Activated naive CD8-positive, alpha-beta T cell treated with anti-CD3 and anti-CD28 coated beads, Interleukin-2, amount 50 U/mL, for 16 hours (primary cell): Measurements from ENCODE around the gene KPTN.

ENCODE experiments used
- DNase-seq: peaks from one replicate; pipeline ENCODE4 v3.0.0-alpha.2; 2020; ENCODE audit warnings: low read depth, low spot score

The KPTN gene

GRCh38 chr19:47483800-47484690 lies at the start of gene KPTN:
Gene KPTN (minus strand): TSS chr19:47484219. CDS start chr19:47484160, 59 bp downstream.
- DNase-seq = peak; percentile 78

- DNase-seq = no peak
Measured at GRCh38 chr19:47531640-47532387, 47.8 kb upstream of the KPTN start.

GRCh38 chr19:47529018-47529742 lies 45.2 kb upstream of the KPTN start:
- no peak for DNase-seq

GRCh38 chr19:47526798-47527197 lies 42.8 kb upstream of the KPTN start:
- DNase-seq = no peak

GRCh38 chr19:47523473-47523872 lies 39.5 kb upstream of the KPTN start:
- DNase-seq = no peak

- DNase-seq = no peak
Measured at GRCh38 chr19:47521473-47522180, 37.6 kb upstream of the KPTN start.

GRCh38 chr19:47520839-47521238 lies 36.8 kb upstream of the KPTN start:
- DNase-seq = no peak

GRCh38 chr19:47520343-47520806 lies 36.4 kb upstream of the KPTN start:
- no peak for DNase-seq

- DNase-seq = no peak
Measured at GRCh38 chr19:47518854-47519253, 34.8 kb upstream of the KPTN start.

GRCh38 chr19:47518139-47518538 lies 34.1 kb upstream of the KPTN start:
- DNase-seq = peak; percentile 65

GRCh38 chr19:47514869-47515588 lies 31.0 kb upstream of the KPTN start, which contains the start of gene NAPA:
Gene NAPA (minus strand): TSS chr19:47515063. CDS start chr19:47514940, 123 bp downstream.
- DNase-seq = peak; percentile 100

- DNase-seq = no peak
Measured at GRCh38 chr19:47514151-47514868, 30.3 kb upstream of the KPTN start.

- DNase-seq = no peak
Measured at GRCh38 chr19:47512948-47513319, 28.9 kb upstream of the KPTN start.

GRCh38 chr19:47512183-47512947 lies 28.3 kb upstream of the KPTN start:
- DNase-seq = no peak

GRCh38 chr19:47511681-47512080 lies 27.7 kb upstream of the KPTN start:
- DNase-seq = no peak

GRCh38 chr19:47511128-47511517 lies 27.1 kb upstream of the KPTN start:
- no peak for DNase-seq

GRCh38 chr19:47510516-47511127 lies 26.6 kb upstream of the KPTN start:
- no peak for DNase-seq

GRCh38 chr19:47509973-47510372 lies 26.0 kb upstream of the KPTN start:
- no peak for DNase-seq
